Activated CD4-positive, alpha-beta T cell treated with anti-CD3 and anti-CD28 coated beads for 24 hours (primary cell): ENCODE data around the gene ADAMTSL3.

Experiments used
- DNase-seq, 2 donors: peaks; one replicate each; pipeline ENCODE4 v3.0.0-alpha.2; 2020; ENCODE audit warnings: low read depth in 2 of 2

Gene ADAMTSL3

GRCh38 chr15:83971992-83972391, 318.1 kb downstream of the ADAMTSL3 start:
- no peak for DNase-seq

GRCh38 chr15:83973816-83974215, 319.9 kb downstream of the ADAMTSL3 start:
- no peak for DNase-seq

GRCh38 chr15:83977992-83978391, 324.1 kb downstream of the ADAMTSL3 start:
- DNase-seq, result no peak

- DNase-seq, result no peak
Observed at GRCh38 chr15:83978588-83978987, 324.7 kb downstream of the ADAMTSL3 start.

GRCh38 chr15:83980637-83981036, 326.7 kb downstream of the ADAMTSL3 start:
- DNase-seq, result no peak

GRCh38 chr15:83982748-83983147, 328.8 kb downstream of the ADAMTSL3 start:
- no peak for DNase-seq

- DNase-seq, result no peak
Observed at GRCh38 chr15:83983634-83984458, 329.9 kb downstream of the ADAMTSL3 start.

- DNase-seq, result no peak
Observed at GRCh38 chr15:83984601-83985000, 330.7 kb downstream of the ADAMTSL3 start.

GRCh38 chr15:83991163-83991562, 337.2 kb downstream of the ADAMTSL3 start:
- DNase-seq, result no peak

- no peak for DNase-seq
Observed at GRCh38 chr15:83992324-83993031, 338.6 kb downstream of the ADAMTSL3 start.

- DNase-seq, result no peak
Observed at GRCh38 chr15:83993591-83993990, 339.7 kb downstream of the ADAMTSL3 start.

- no peak for DNase-seq
Observed at GRCh38 chr15:83998486-83998885, 344.6 kb downstream of the ADAMTSL3 start.

GRCh38 chr15:83999396-84000135, 345.6 kb downstream of the ADAMTSL3 start:
- DNase-seq, result no peak

- no peak for DNase-seq
Observed at GRCh38 chr15:84001037-84001436, 347.1 kb downstream of the ADAMTSL3 start.

GRCh38 chr15:84001655-84002054, 347.7 kb downstream of the ADAMTSL3 start:
- DNase-seq, result no peak

GRCh38 chr15:84003791-84004503, 350.0 kb downstream of the ADAMTSL3 start:
- no peak for DNase-seq

GRCh38 chr15:84006421-84006820, 352.5 kb downstream of the ADAMTSL3 start:
- DNase-seq, result no peak

- DNase-seq, result no peak
Observed at GRCh38 chr15:84009616-84010015, 355.7 kb downstream of the ADAMTSL3 start.

GRCh38 chr15:84010246-84010645, 356.3 kb downstream of the ADAMTSL3 start:
- DNase-seq, result no peak

- DNase-seq, result no peak
Observed at GRCh38 chr15:84016371-84016770, 362.4 kb downstream of the ADAMTSL3 start.

- no peak for DNase-seq
Observed at GRCh38 chr15:84022516-84022915, 368.6 kb downstream of the ADAMTSL3 start.

GRCh38 chr15:84023636-84024035, 369.7 kb downstream of the ADAMTSL3 start:
- peak in 1 of 2 donors; percentile 4 for DNase-seq
